ENCODE data around the gene CYB5D1.

The CYB5D1 gene

GRCh38 chr17:7910711-7911110 is 52.9 kb downstream of the CYB5D1 start:
- H3K27ac ChIP-seq = no peak overlapping the region
- no peak for DNase-seq (ENCODE audit: low read depth, low spot score)

- H3K27ac ChIP-seq = no peak overlapping the region
- DNase-seq (ENCODE audit: low read depth, low spot score) = no peak
These were observed 53.3 kb downstream of the CYB5D1 start for GRCh38 chr17:7911116-7911515.

Measured in epithelial cell of prostate (primary cell).